Gastrocnemius medialis (tissue), 4 donors: ENCODE data around the gene CFAP161. TPM values are rescaled to one million over a fixed set of nuclear protein-coding genes. Genes with fewer than 3 reads are reported as not detected.

Experiments used
- ATAC-seq, 2 donors: fragments of 150-250 bp; one replicate each; pipeline ENCODE4 v1.9.1; 2016
- DNase-seq, 2 donors: peaks; one replicate each; pipeline ENCODE4 v3.0.0-alpha.2; 2019
- H3K27ac ChIP-seq, 4 donors: fragments of 200-600 bp; sonication (generic); 1 replicate in 1 of 4; 2 replicates in 3 of 4; pipeline ENCODE4 v1.5.1; 2016 to 2018; ENCODE audit warnings: mild to moderate bottlenecking in 2 of 4, moderate library complexity in 1 of 4
- H3K27me3 ChIP-seq, 3 donors: fragments of 200-600 bp; sonication (generic) in 2 of 3; 1 replicate in 1 of 3; 2 replicates in 2 of 3; pipeline versions ENCODE4 v1.5.1 to v1.6.0; 2016 to 2019; ENCODE audit warnings: mild to moderate bottlenecking in 1 of 3, moderate library complexity in 1 of 3
- H3K36me3 ChIP-seq, 2 donors: fragments of 200-600 bp; sonication (generic) in 1 of 2; one replicate each; pipeline ENCODE4 v1.5.1; 2017 to 2018
- H3K4me1 ChIP-seq, 2 donors: fragments of 200-600 bp; sonication (generic) in 1 of 2; one replicate each; pipeline ENCODE4 v1.5.1; 2016 to 2017; ENCODE audit warnings: mild to moderate bottlenecking in 2 of 2
- H3K4me3 ChIP-seq, 4 donors: fragments of 200-600 bp; sonication (generic) in 3 of 4; 1 replicate in 1 of 4; 2 replicates in 3 of 4; pipeline ENCODE4 v1.5.1; 2016 to 2019; ENCODE audit warnings: mild to moderate bottlenecking in 2 of 4
- H3K9me3 ChIP-seq, 3 donors: fragments of 200-600 bp; sonication (generic) in 2 of 3; 1 replicate in 1 of 3; 2 replicates in 2 of 3; pipeline ENCODE4 v1.5.1; 2016 to 2019
- CTCF ChIP-seq, 5 experiments: fragments of 450-650 bp in 3 of 5; fragments of 200-600 bp in 2 of 5; sonication (generic) in 2 of 5; IDR thresholded peaks in 4 of 5; conservative IDR thresholded peaks in 1 of 5; 1 replicate in 4 of 5; 2 replicates in 1 of 5; pipeline ENCODE4 v1.5.1; 2016 to 2019; ENCODE audit warnings: antibody characterized with exemption in 5 of 5, mild to moderate bottlenecking in 3 of 5, moderate library complexity in 3 of 5
- POLR2A ChIP-seq, 2 donors: fragments of 450-650 bp; IDR thresholded peaks; one replicate each; pipeline ENCODE4 v1.6.1; 2017; ENCODE audit warnings: antibody characterized with exemption in 2 of 2, mild to moderate bottlenecking in 2 of 2, moderate library complexity in 2 of 2
- in situ Hi-C, 4 donors: fragments of 200-750 bp; cut with MboI; loops; one replicate each; pipeline versions ENCODE4 v1.15.0 to v1.8.0; 2017; ENCODE audit warnings: low sequenced_read_pairs in 4 of 4
- intact Hi-C: fragments of 100-400 bp; cut with DNase I; formaldehyde crosslinking; loops from one replicate; pipeline ENCODE4 v1.15.1; 2023; ENCODE audit warnings: low total_unique reads
- total RNA-seq, 4 donors: library from RNA; depleted of rRNA; stranded (reverse); fragments of >200 nt; gene quantifications; one replicate each; pipeline versions ENCODE4 v1.1.0 to v1.2.3, GENCODE V29; 2016

Gene CFAP161
- total RNA-seq, 4 donors from 2014 or later, result not detected

- Histone ChIP-seq H3K4me1 (peaks cover 9 to 16% of the 10 kb centered on the region in 2 donors), H3K27ac (no peak overlapping the region), H3K4me3 (no peak overlapping the region), H3K9me3 (no peaks in the 10 kb centered on the region), H3K27me3 (no peaks in the 10 kb centered on the region), H3K36me3 (no peaks in the 10 kb centered on the region)
- intact Hi-C loops (no loop called here), in situ Hi-C loops (no loop called here)
- no peak for ATAC-seq
- TF ChIP-seq POLR2A (IDR thresholded peaks at IDR 0.05) (no peak), CTCF (IDR thresholded peaks at IDR 0.05 in 4 of 5, conservative IDR thresholded peaks at IDR 0.05 in 1 of 5) (no peak)
- DNase-seq, result no peak
Measured at GRCh38 chr15:81097116-81097889, 36.8 kb upstream of the CFAP161 start.

- H3K27me3 ChIP-seq, result no peaks in the 10 kb centered on the region
- H3K27ac ChIP-seq, result peak overlapping the region in 1 of 4 donors; percentile 20
- intact Hi-C loops (no loop called here), in situ Hi-C loops (no loop called here)
- DNase-seq, result peak in 1 of 2 donors; percentile 57
- no peaks in the 10 kb centered on the region for H3K36me3 ChIP-seq
- peak; percentile 60 to 80 for ATAC-seq
- TF ChIP-seq POLR2A (IDR thresholded peaks at IDR 0.05) (no peak), CTCF (IDR thresholded peaks at IDR 0.05 in 4 of 5, conservative IDR thresholded peaks at IDR 0.05 in 1 of 5) (no peak)
- H3K9me3 ChIP-seq, result no peaks in the 10 kb centered on the region
- H3K4me1 ChIP-seq, result peaks cover 3 to 11% of the 10 kb centered on the region in 2 donors
- no peak overlapping the region for H3K4me3 ChIP-seq
Measured at GRCh38 chr15:81097890-81098280, 36.2 kb upstream of the CFAP161 start.

- no peaks in the 10 kb centered on the region for H3K27me3 ChIP-seq
- H3K27ac ChIP-seq, result no peak overlapping the region
- H3K4me1 ChIP-seq, result peaks cover 0 to 7% of the 10 kb centered on the region in 2 donors
- intact Hi-C loops (no loop called here), in situ Hi-C loops (no loop called here)
- no peak overlapping the region for H3K4me3 ChIP-seq
- ATAC-seq (no peak), DNase-seq (no peak)
- H3K36me3 ChIP-seq, result no peaks in the 10 kb centered on the region
- no peaks in the 10 kb centered on the region for H3K9me3 ChIP-seq
- TF ChIP-seq CTCF (IDR thresholded peaks at IDR 0.05 in 4 of 5, conservative IDR thresholded peaks at IDR 0.05 in 1 of 5) (no peak), POLR2A (IDR thresholded peaks at IDR 0.05) (no peak)
Measured at GRCh38 chr15:81098349-81098748, 35.7 kb upstream of the CFAP161 start.

GRCh38 chr15:81098861-81099651 is 35.0 kb upstream of the CFAP161 start:
- in situ Hi-C loops, result no loop called here
- Histone ChIP-seq H3K36me3 (no peaks in the 10 kb centered on the region), H3K4me3 (no peak overlapping the region), H3K27me3 (no peaks in the 10 kb centered on the region), H3K4me1 (peaks cover 0 to 7% of the 10 kb centered on the region in 2 donors), H3K9me3 (no peaks in the 10 kb centered on the region), H3K27ac (no peak overlapping the region)
- TF ChIP-seq POLR2A (IDR thresholded peaks at IDR 0.05), result no peak
- no peak for TF ChIP-seq CTCF (IDR thresholded peaks at IDR 0.05 in 4 of 5, conservative IDR thresholded peaks at IDR 0.05 in 1 of 5)
- ATAC-seq (peak; percentile 35 to 56), DNase-seq (no peak)
- intact Hi-C loops, result no loop called here
